Measurements from ENCODE around the gene GLDN.

GRCh38 chr15:51396921-51397320 is 55.5 kb downstream of the GLDN start:
- TF ChIP-seq CTCF (IDR thresholded peaks at IDR 0.05) (no peak), POLR2A (IDR thresholded peaks at IDR 0.05) (no peak)
